ENCODE measurements around the gene ERI3. TPM values are rescaled to one million over a fixed set of nuclear protein-coding genes. Genes with fewer than 3 reads are reported as not detected.

The ERI3 gene
- total and polyA plus RNA-seq, 2 donors (not counting 3 experiments of a cell fraction or from before 2014, with no cell fraction given) = 45.3 to 94.0 TPM

DNA sequence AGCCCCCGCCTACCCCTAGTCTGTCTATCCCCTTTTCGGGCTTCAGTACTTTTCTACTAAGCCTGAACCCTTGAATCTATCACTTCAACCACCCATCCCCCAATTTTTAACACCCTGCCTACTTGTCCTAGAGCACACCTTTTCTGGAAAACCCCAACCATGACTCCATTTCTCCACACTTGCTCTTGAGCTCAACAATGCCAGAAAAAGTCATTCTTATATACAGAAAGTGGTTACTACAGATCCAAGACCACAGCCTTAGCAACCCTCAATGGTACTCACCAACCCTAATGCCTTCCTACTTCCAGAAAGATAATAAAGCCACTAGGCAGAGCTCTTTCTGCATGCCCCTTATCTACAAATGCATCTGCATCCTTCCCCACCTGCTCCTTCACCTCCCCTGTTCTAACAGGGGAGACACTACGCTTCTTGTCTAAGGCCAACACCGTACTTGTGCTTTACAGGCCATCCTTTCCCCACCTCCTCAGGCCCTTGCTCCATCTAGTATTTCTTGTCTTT, 100.6 kb downstream of the ERI3 start:
- ChIA-PET POLR2A (no interaction called here), CTCF (interaction anchor here (1.6 kb wide), 1 partner anchor 12 kb away, joined by 4 read pairs; no protein-coding TSS in a partner anchor)
- BruUV-seq (replicated peaks) = no TSS peak
- dilution Hi-C loops (cut with MboI; ENCODE audit: extremely low pct_ligation_motif_present, low sequenced_read_pairs) = no loop called here
- no peaks in the 10 kb centered on the region for H3K27me3 ChIP-seq (ENCODE audit: control insufficient read depth in 2 of 2, insufficient read depth in 2 of 2, low read length in 2 of 2)
- H3K4me3 ChIP-seq (replicated peaks in 1 of 3; ENCODE audit: insufficient read depth in 1 of 3, low read depth in 1 of 3, low read length in 3 of 3) = no peak overlapping the region
- no peak overlapping the region for H3K27ac ChIP-seq (ENCODE audit: insufficient read depth, low read depth, low read length)
- no peak overlapping the region for H3K4me2 ChIP-seq (ENCODE audit: insufficient read depth, low read length)
- FAIRE-seq = no peak
- no peaks in the 10 kb centered on the region for H3K4me1 ChIP-seq (ENCODE audit: control insufficient read depth, extremely low read depth, insufficient read depth, low read length)
- no peaks in the 10 kb centered on the region for H4K20me1 ChIP-seq (replicated peaks; ENCODE audit: control insufficient read depth, extremely low read depth, insufficient read depth, low read length)
- TF ChIP-seq, protein P1, sequence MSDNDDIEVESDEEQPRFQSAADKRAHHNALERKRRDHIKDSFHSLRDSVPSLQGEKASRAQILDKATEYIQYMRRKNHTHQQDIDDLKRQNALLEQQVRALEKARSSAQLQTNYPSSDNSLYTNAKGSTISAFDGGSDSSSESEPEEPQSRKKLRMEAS (IDR thresholded peaks at IDR 0.05; ENCODE audit: insufficient read depth, insufficient read length) = no peak
- TF ChIP-seq, protein P2, sequence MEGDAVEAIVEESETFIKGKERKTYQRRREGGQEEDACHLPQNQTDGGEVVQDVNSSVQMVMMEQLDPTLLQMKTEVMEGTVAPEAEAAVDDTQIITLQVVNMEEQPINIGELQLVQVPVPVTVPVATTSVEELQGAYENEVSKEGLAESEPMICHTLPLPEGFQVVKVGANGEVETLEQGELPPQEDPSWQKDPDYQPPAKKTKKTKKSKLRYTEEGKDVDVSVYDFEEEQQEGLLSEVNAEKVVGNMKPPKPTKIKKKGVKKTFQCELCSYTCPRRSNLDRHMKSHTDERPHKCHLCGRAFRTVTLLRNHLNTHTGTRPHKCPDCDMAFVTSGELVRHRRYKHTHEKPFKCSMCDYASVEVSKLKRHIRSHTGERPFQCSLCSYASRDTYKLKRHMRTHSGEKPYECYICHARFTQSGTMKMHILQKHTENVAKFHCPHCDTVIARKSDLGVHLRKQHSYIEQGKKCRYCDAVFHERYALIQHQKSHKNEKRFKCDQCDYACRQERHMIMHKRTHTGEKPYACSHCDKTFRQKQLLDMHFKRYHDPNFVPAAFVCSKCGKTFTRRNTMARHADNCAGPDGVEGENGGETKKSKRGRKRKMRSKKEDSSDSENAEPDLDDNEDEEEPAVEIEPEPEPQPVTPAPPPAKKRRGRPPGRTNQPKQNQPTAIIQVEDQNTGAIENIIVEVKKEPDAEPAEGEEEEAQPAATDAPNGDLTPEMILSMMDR (IDR thresholded peaks at IDR 0.05; ENCODE audit: extremely low read depth in 1 of 2, insufficient read depth in 1 of 2, low read depth in 1 of 2, low read length in 2 of 2) = no peak
- TF ChIP-seq POLR2AphosphoS5 (IDR thresholded peaks at IDR 0.05; ENCODE audit: insufficient read depth, low read depth, low read length) (no peak), EZH2 (IDR thresholded peaks at IDR 0.05; ENCODE audit: borderline replicate concordance, low read depth, low read length, severe bottlenecking) (no peak), FOS (IDR thresholded peaks at IDR 0.05; ENCODE audit: borderline replicate concordance, insufficient read depth, low read length) (no peak), MYC (IDR thresholded peaks at IDR 0.05; ENCODE audit: low read depth, low read length) (no peak), GATA2 (IDR thresholded peaks at IDR 0.05; ENCODE audit: insufficient read depth, insufficient read length, low read depth, low read length) (no peak), JUN (IDR thresholded peaks at IDR 0.05; ENCODE audit: borderline replicate concordance, insufficient read depth, insufficient read length, low read depth) (no peak), POLR2A (IDR thresholded peaks at IDR 0.05; ENCODE audit: low read depth, low read length) (no peak)
- no peak overlapping the region for H2AFZ ChIP-seq (ENCODE audit: low read depth, low read length)
- intact Hi-C loops (cut with micrococcal nuclease) = no loop called here
- H3K9ac ChIP-seq (replicated peaks; ENCODE audit: extremely low read depth, insufficient read depth, low read length) = no peak overlapping the region
- H3K79me2 ChIP-seq (ENCODE audit: control insufficient read depth, insufficient read depth, low read length) = no peaks in the 10 kb centered on the region
- no peaks in the 10 kb centered on the region for H3K9me1 ChIP-seq (replicated peaks; ENCODE audit: control insufficient read depth, extremely low read depth, insufficient read depth, low read length)
- DNase-seq (ENCODE audit: low read depth, low spot score) = no peak
- H3K9me3 ChIP-seq (replicated peaks; ENCODE audit: control insufficient read depth, insufficient read depth, low read length) = no peaks in the 10 kb centered on the region
- H3K36me3 ChIP-seq (ENCODE audit: control insufficient read depth in 2 of 2, extremely low read depth in 1 of 2, insufficient read depth in 2 of 2, low read length in 2 of 2) = peaks cover 0 to 3% of the 10 kb centered on the region in 2 experiments

All from endothelial cell of umbilical vein (primary cell).